ENCODE results near the gene QKI. TPM values are rescaled to one million over a fixed set of nuclear protein-coding genes. Genes with fewer than 3 reads are reported as not detected.

The QKI gene
- total RNA-seq, 2 experiments from 2014 or later, result 43.3 to 47.5 TPM

GRCh38 chr6:163607792-163608191, 193.3 kb downstream of the QKI start:
- no peak overlapping the region for H3K4me3 Mint-ChIP-seq
- TF ChIP-seq CTCF (IDR thresholded peaks at IDR 0.05), result no peak
- no peak overlapping the region for H3K27ac Mint-ChIP-seq
- no peak for DNase-seq
- no peaks in the 10 kb centered on the region for H3K36me3 Mint-ChIP-seq (ENCODE audit: low read depth)
- H3K27me3 Mint-ChIP-seq, result peaks cover 6% of the 10 kb centered on the region
- H3K4me1 Mint-ChIP-seq (ENCODE audit: low read depth), result no peaks in the 10 kb centered on the region
- POLR2A ChIA-PET, result no interaction called here
- peaks cover 3% of the 10 kb centered on the region for H3K9me3 Mint-ChIP-seq
- intact Hi-C loops (cut with micrococcal nuclease), result no loop called here
- no peak for ATAC-seq
- CTCF ChIA-PET, result no interaction called here

- TF ChIP-seq CTCF (IDR thresholded peaks at IDR 0.05), result no peak
- intact Hi-C loops (cut with micrococcal nuclease), result no loop called here
- CTCF ChIA-PET, result no interaction called here
- Mint-ChIP-seq H3K4me3 (no peak overlapping the region), H3K36me3 (ENCODE audit: low read depth) (no peaks in the 10 kb centered on the region), H3K27me3 (peaks cover 6% of the 10 kb centered on the region), H3K4me1 (ENCODE audit: low read depth) (no peaks in the 10 kb centered on the region), H3K9me3 (peaks cover 3% of the 10 kb centered on the region), H3K27ac (no peak overlapping the region)
- POLR2A ChIA-PET, result no interaction called here
- ATAC-seq (no peak), DNase-seq (no peak)
Observed at GRCh38 chr6:163608204-163608644, 193.7 kb downstream of the QKI start.

- DNase-seq, result no peak
- Mint-ChIP-seq H3K36me3 (ENCODE audit: low read depth) (no peaks in the 10 kb centered on the region), H3K4me3 (no peak overlapping the region), H3K27me3 (peaks cover 4% of the 10 kb centered on the region), H3K9me3 (no peaks in the 10 kb centered on the region), H3K4me1 (ENCODE audit: low read depth) (no peaks in the 10 kb centered on the region), H3K27ac (no peak overlapping the region)
- TF ChIP-seq CTCF (IDR thresholded peaks at IDR 0.05), result no peak
- intact Hi-C loops (cut with micrococcal nuclease), result no loop called here
- no peak for ATAC-seq
- POLR2A ChIA-PET, result no interaction called here
- CTCF ChIA-PET, result no interaction called here
Observed at GRCh38 chr6:163612200-163612599, 197.7 kb downstream of the QKI start.

- Mint-ChIP-seq H3K4me3 (no peak overlapping the region), H3K4me1 (ENCODE audit: low read depth) (no peaks in the 10 kb centered on the region), H3K27me3 (peaks cover 4% of the 10 kb centered on the region), H3K27ac (no peak overlapping the region), H3K9me3 (no peaks in the 10 kb centered on the region), H3K36me3 (ENCODE audit: low read depth) (no peaks in the 10 kb centered on the region)
- intact Hi-C loops (cut with micrococcal nuclease), result no loop called here
- ChIA-PET CTCF (no interaction called here), POLR2A (no interaction called here)
- no peak for DNase-seq
- ATAC-seq, result no peak
- TF ChIP-seq CTCF (IDR thresholded peaks at IDR 0.05), result no peak
Observed at GRCh38 chr6:163613025-163613424, 198.5 kb downstream of the QKI start.

- intact Hi-C loops (cut with micrococcal nuclease), result no loop called here
- DNase-seq, result no peak
- H3K27me3 Mint-ChIP-seq, result peaks cover 2% of the 10 kb centered on the region
- no peaks in the 10 kb centered on the region for H3K9me3 Mint-ChIP-seq
- H3K27ac Mint-ChIP-seq, result no peak overlapping the region
- H3K4me3 Mint-ChIP-seq, result no peak overlapping the region
- no peak for ATAC-seq
- H3K4me1 Mint-ChIP-seq (ENCODE audit: low read depth), result no peaks in the 10 kb centered on the region
- CTCF ChIA-PET, result no interaction called here
- TF ChIP-seq CTCF (IDR thresholded peaks at IDR 0.05), result no peak
- POLR2A ChIA-PET, result no interaction called here
- no peaks in the 10 kb centered on the region for H3K36me3 Mint-ChIP-seq (ENCODE audit: low read depth)
Observed at GRCh38 chr6:163613668-163614067, 199.2 kb downstream of the QKI start.

Measured in activated CD8-positive, alpha-beta T cell treated with anti-CD3 and anti-CD28 coated beads for 36 hours (primary cell).